Measurements from ENCODE around the gene USP32. TPM values are rescaled to one million over a fixed set of nuclear protein-coding genes. Genes with fewer than 3 reads are reported as not detected.

USP32 gene
- total RNA-seq, 1 donor from 2014 or later = 59.6 TPM

DNA sequence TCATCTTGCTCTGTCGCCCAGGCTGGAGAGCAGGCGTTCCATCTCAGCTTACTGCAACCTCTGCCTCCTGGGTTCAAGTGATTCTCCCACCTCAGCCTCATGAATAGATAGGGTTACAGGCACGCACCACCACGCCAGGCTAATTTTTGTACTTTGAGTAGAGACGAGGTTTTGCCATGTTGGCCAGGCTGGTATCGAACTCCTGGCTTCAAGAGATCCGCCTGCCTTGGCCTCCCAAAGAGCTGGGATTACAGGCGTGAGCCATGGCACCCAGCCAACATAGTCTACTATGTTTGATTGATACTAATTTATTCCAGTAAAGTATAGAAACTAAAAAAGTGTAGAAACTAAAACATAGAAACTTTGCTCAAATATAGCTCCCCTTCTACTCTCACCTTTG is 147.3 kb downstream of the USP32 start:
- no peak for DNase-seq
- peaks cover 19% of the 10 kb centered on the region for H3K36me3 Mint-ChIP-seq (ENCODE audit: unreplicated experiment)
- H3K27ac Mint-ChIP-seq (ENCODE audit: unreplicated experiment) = no peak overlapping the region
- no peaks in the 10 kb centered on the region for H3K4me1 Mint-ChIP-seq (ENCODE audit: low read depth, unreplicated experiment)
- TF ChIP-seq, protein P1, sequence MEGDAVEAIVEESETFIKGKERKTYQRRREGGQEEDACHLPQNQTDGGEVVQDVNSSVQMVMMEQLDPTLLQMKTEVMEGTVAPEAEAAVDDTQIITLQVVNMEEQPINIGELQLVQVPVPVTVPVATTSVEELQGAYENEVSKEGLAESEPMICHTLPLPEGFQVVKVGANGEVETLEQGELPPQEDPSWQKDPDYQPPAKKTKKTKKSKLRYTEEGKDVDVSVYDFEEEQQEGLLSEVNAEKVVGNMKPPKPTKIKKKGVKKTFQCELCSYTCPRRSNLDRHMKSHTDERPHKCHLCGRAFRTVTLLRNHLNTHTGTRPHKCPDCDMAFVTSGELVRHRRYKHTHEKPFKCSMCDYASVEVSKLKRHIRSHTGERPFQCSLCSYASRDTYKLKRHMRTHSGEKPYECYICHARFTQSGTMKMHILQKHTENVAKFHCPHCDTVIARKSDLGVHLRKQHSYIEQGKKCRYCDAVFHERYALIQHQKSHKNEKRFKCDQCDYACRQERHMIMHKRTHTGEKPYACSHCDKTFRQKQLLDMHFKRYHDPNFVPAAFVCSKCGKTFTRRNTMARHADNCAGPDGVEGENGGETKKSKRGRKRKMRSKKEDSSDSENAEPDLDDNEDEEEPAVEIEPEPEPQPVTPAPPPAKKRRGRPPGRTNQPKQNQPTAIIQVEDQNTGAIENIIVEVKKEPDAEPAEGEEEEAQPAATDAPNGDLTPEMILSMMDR (IDR thresholded peaks at IDR 0.05; ENCODE audit: partially characterized antibody, unreplicated experiment) = no peak
- H3K4me3 Mint-ChIP-seq (ENCODE audit: unreplicated experiment) = no peak overlapping the region
- peaks cover 10% of the 10 kb centered on the region for H3K9me3 Mint-ChIP-seq (ENCODE audit: unreplicated experiment)
- peaks cover 3% of the 10 kb centered on the region for H3K27me3 Mint-ChIP-seq (ENCODE audit: unreplicated experiment)

DNA sequence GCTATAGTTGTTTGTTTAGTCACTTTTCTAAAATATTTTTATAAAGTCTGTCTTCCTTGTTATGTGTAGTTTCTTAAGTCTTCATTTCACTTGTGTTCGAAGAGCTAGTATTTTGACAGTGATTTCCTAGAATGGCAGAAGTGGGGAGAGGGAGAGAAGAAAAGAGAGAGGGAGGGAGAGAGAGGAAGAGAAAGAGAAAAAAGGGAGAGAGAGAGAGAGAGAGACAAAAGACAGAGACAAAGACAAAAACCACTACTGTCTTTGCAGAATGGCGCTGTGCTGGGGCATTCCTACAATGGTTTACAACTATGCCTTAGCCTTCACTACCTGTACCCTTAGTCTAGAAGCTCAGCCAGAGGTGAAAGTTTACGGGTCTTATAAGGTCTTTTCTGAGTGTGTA is 151.6 kb downstream of the USP32 start:
- H3K4me3 Mint-ChIP-seq (ENCODE audit: unreplicated experiment) = no peak overlapping the region
- no peak for DNase-seq
- H3K27ac Mint-ChIP-seq (ENCODE audit: unreplicated experiment) = no peak overlapping the region
- TF ChIP-seq, protein P1 (IDR thresholded peaks at IDR 0.05; ENCODE audit: partially characterized antibody, unreplicated experiment) = no peak
- H3K36me3 Mint-ChIP-seq (ENCODE audit: unreplicated experiment) = peaks cover under 1% of the 10 kb centered on the region
- no peaks in the 10 kb centered on the region for H3K27me3 Mint-ChIP-seq (ENCODE audit: unreplicated experiment)
- no peaks in the 10 kb centered on the region for H3K4me1 Mint-ChIP-seq (ENCODE audit: low read depth, unreplicated experiment)
- no peaks in the 10 kb centered on the region for H3K9me3 Mint-ChIP-seq (ENCODE audit: unreplicated experiment)

DNA sequence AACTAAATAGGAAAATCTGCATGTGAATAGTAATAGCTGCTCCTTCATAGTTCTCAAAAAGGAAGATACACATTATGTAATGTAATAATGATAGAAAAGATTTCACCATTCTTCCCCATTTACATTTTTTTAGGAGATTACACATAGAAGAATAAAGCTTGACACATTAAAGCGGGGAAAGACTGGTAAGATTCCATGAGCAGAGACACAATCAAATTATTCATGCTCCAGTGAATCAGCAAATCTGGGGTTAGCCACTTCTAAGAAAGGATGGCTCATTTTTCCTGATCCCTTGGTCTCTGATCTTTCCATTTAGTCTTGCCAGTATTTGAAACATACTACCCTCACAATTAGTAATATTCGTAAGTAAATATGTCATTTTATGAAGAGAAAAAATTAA is 160.2 kb downstream of the USP32 start:
- H3K4me3 Mint-ChIP-seq (ENCODE audit: unreplicated experiment) = no peak overlapping the region
- no peak for DNase-seq
- H3K27me3 Mint-ChIP-seq (ENCODE audit: unreplicated experiment) = peaks cover 2% of the 10 kb centered on the region
- H3K9me3 Mint-ChIP-seq (ENCODE audit: unreplicated experiment) = no peaks in the 10 kb centered on the region
- H3K4me1 Mint-ChIP-seq (ENCODE audit: low read depth, unreplicated experiment) = no peaks in the 10 kb centered on the region
- H3K27ac Mint-ChIP-seq (ENCODE audit: unreplicated experiment) = no peak overlapping the region
- peaks cover 6% of the 10 kb centered on the region for H3K36me3 Mint-ChIP-seq (ENCODE audit: unreplicated experiment)
- TF ChIP-seq, protein P1 (IDR thresholded peaks at IDR 0.05; ENCODE audit: partially characterized antibody, unreplicated experiment) = no peak

DNA sequence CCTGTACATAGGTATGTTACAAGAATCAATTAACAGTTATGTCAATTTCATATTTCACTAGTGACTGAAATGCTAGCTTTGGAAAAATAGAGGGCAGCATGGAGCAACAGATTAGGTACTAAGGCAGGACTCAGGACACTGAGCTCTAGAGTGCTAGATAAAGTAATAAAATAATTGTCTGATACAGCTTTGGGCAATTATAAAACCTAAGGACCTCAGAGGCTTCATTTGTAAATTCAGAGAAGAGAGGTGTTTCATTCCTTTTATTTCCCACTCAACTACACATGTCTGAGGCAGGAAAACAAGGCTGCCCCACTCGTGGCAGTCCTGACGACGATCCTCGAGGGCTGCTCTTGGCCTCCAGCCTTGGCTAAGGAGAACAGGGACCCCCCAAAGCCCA is 160.7 kb downstream of the USP32 start:
- TF ChIP-seq, protein P1 (IDR thresholded peaks at IDR 0.05; ENCODE audit: partially characterized antibody, unreplicated experiment) = no peak
- no peak for DNase-seq
- H3K9me3 Mint-ChIP-seq (ENCODE audit: unreplicated experiment) = no peaks in the 10 kb centered on the region
- no peaks in the 10 kb centered on the region for H3K4me1 Mint-ChIP-seq (ENCODE audit: low read depth, unreplicated experiment)
- peaks cover 2% of the 10 kb centered on the region for H3K27me3 Mint-ChIP-seq (ENCODE audit: unreplicated experiment)
- H3K36me3 Mint-ChIP-seq (ENCODE audit: unreplicated experiment) = peaks cover 6% of the 10 kb centered on the region
- H3K4me3 Mint-ChIP-seq (ENCODE audit: unreplicated experiment) = no peak overlapping the region
- no peak overlapping the region for H3K27ac Mint-ChIP-seq (ENCODE audit: unreplicated experiment)

DNA sequence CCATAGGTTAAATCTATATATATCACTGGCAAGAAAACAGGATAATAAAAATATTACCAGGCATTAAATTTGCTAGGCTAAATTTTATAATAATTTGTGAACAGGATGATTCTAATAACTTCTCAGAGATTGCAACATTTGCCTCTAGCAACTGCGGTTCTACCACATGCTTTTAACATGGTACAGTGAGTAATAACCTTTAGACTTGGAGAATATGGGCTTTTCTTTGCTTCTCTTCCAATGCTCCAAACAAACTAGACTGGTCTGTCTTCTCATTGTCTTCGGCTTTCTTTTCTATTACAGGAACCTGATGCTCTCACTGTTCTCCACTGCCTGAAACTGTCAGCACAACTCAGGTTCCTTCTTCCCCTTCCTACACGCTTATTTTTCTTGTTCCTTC is 161.6 kb downstream of the USP32 start:
- H3K9me3 Mint-ChIP-seq (ENCODE audit: unreplicated experiment) = no peaks in the 10 kb centered on the region
- H3K4me1 Mint-ChIP-seq (ENCODE audit: low read depth, unreplicated experiment) = no peaks in the 10 kb centered on the region
- peaks cover 2% of the 10 kb centered on the region for H3K27me3 Mint-ChIP-seq (ENCODE audit: unreplicated experiment)
- H3K27ac Mint-ChIP-seq (ENCODE audit: unreplicated experiment) = no peak overlapping the region
- no peak for DNase-seq
- H3K36me3 Mint-ChIP-seq (ENCODE audit: unreplicated experiment) = peaks cover 6% of the 10 kb centered on the region
- TF ChIP-seq, protein P1 (IDR thresholded peaks at IDR 0.05; ENCODE audit: partially characterized antibody, unreplicated experiment) = no peak
- no peak overlapping the region for H3K4me3 Mint-ChIP-seq (ENCODE audit: unreplicated experiment)
